SHP77 treated with DMSO at 0.1 percent for 48 hours (cell line): ENCODE measurements around the gene TRAPPC12.
A peak's percentile ranks its signal among the peaks of the same experiment; 100 is the strongest.
"Not testable (repeated sequence)": the region's sequence is repeated elsewhere in the genome, so short reads cannot be mapped to it uniquely, and the experiment has no call there.

Experiments used
- DNase-seq: peaks from one replicate; lab custom pipeline; 2025; lab: John Stamatoyannopoulos, UW

Gene TRAPPC12

DNA sequence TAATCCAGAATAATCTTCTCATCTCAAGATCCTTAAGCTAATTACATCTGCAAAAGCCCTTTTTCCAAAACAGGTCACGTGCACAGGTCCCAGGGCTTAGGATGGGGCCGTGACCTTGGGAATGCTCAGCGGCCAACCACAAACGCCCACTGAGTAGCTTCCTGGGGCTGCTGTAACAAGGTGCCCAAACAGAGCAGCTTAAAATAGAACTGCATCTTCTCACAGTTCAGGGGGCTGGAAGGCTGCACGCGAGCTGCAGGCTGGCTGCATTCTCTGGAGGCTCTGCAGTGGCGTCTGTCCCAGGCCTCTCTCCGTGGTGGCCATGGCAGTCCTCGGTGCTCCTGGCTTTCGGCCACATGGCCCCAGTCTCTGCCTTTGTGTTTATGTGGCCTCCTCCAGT, 107.9 kb downstream of the TRAPPC12 start:
- DNase-seq: no peak

DNA sequence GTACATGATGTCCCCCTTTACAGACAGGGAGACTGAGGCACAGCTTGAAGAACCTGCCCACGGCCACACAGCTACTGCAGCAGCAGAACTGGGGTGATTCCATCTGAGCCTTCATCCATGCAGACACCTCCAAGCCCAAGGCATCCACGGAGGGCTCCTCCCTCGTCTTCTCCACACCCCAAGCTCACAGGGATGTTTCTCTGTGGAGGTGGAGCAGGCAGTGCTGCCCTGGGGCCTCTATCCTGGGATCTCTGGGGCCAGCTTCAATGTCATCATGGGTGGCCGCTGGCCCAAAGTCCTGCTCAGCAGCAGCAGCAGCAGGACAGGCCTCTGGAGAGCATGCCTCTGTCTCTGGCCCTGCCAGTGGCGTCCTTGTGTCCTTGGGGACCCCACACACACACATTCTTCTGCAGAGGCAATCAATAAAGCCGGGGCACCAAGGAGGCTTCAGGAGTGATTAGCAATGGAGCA, 108.6 kb downstream of the TRAPPC12 start:
- DNase-seq: no peak

DNA sequence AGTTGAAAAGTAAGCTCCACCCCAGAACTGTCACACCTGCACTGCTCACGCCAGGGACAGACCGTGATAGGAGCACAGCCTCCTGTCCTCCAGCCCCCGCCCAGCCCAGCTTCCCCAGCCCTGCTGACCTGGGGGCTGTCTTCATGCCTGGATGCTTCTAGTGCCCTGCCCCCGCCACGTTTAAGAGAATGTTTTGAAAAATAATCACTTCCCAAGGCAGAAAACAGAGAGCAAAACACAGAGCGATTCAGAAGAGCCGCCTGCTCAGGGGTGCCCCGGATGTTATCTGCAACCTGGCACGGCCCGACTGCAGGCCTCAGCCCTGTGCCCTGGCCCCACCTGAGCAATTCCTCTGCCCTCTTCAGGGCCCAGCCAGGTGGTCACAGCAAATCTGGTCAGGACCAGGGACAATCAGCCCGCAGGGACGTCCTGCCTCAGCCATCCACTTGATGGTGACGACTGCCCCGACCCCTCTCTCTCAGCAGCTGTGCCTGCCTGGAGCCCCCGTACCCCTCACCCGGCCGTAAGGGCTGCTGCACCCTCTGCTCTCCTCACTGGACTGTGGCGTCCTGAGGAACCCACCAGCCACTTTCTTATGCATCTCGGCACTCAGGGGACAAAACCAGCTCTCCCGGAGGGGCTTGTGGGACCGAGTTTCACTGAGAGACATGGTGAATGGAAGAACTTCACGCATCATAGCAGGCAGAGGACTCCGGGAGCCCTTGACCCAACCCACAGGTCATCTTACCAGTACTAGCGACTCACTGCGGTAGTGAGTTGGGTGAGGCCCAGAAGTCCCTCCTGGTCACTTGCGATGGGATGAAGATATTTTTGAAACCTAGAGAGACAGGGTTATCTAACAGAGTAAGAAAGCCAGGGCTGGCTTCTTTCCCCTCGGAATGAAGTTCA, 109.6 kb downstream of the TRAPPC12 start:
- no peak for DNase-seq

DNA sequence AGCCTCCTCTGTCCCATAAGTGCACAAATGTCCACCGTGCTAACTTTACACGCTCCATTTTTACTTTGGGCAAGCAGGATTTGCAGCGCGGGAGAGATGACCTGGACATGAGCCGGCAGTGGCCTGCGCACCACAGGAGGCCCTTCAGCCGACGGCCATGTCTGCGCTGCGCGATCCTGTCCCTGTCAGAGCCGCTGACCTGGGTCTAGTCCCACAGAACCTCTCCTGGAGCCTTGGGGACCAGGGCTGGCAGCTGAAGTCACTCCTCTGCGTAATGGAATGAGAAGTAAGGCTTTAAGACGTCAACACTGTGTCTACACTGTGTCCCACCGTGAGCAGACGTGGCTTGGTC, 110.2 kb downstream of the TRAPPC12 start:
- DNase-seq: no peak

DNA sequence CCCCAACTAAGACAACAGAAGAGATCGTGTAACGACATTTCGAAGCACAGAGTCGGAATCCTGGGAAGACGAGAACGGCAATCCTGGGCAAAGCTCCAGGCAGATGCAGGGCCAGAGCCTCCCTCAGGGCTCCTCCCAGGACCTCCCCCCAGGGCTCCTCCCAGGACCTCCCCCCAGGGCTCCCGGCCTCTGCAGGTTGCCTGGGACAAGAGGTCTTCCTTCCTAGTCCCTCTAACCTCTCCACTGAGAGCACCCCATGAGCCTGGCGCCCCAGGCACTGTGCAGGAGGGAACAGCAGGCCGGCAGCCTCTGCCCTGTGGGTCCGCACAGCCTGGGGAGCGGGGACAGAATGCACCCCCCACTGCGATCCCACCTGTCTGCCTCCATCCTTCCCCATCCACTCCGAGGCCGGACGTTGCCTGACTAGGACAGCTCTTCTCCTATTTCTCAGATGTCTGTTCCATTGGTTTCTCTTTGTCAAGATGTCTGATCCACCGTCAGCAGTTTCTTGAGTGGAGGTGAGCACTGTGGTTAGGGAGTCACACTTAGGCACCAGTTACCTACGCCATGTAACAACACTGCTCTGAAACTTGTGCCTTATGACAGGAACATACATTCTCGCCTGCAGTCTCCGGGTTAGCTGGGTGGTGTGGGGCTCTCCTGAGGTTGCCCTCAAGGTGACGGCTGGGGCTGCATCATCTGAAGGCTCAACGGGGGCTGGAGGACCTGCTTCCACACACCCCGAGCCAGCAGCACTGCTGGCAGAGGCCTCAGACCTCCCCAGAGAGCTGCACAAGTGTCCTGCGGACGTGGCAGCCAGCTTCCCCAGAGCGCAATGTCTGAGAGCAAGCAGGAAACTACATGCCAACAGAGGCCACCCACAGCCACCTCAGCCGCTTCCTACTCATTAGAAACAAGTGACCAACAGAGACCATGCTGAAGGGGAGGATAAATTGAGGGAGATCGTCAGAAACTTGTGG, 111.0 kb downstream of the TRAPPC12 start:
- DNase-seq: no peak

DNA sequence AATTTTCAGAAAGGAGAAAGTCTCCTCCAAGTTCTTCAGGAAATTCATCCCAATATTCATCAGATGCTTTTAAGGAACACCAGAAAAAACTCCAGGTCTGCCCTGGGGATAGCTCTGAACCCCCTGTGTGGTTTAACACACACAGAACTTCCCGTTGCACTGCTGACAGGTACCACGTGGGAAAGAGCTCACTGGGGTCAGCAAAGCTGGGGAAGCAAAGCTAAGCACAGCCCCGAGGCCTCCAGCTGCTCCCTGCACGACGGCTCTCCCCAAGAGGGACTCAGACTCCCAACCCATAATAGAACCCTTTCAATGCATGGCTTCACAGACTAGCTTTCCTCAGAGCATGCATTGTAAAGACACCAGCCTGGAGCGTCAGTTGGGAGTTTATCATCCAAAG, 111.8 kb downstream of the TRAPPC12 start:
- no peak for DNase-seq

DNA sequence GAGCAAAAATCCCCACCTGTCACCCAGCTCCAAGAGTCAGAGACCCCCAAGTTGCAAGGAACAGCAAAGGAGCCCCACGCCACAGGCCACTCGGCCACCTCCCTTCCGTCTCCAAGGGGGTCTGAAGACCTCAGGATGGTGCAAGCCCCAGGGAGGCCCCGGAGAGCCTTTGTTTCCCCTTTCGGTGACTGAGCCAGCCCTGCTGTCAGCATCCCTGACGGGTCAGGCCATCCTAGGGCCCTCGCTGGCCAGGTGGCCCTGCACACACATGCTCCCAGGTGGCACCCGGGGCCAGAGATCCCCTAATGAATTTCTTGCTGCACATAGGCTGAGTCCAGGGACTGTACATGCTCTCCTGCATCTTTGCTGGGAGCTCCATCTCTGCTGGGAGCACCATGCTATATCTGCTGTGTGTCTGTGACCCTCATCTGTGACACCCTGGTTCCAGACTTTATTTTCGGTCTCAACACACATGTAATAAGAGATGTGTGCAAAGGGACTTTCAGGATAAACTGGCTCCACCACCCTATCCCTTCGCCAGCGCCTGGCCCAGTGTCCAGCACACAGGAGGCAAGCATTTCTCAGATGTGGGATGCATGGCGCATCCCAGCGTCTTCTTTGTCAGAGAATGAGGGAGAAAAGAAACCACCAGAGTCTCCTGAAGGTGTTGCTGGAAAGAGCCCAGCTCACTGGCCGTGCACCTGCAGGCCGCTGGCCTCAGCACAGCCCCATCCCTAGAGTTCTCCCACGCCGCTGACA, 112.4 kb downstream of the TRAPPC12 start:
- no peak for DNase-seq

DNA sequence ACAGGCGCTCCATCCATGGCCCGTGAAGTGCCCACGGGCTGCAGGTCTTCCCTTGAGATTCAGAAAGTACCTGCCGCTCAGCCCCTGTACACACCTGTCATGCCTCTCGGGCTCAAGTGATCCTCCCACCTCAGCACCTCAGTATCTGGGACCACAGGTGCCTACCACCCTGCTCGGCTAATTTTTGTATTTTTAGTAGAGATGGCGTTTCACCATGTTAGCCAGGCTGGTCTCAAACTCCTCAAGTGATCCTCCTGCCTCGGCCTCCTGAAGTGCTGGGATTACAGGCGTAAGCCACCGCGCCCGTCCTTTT, 112.9 kb downstream of the TRAPPC12 start:
- DNase-seq: not testable (repeated sequence)

DNA sequence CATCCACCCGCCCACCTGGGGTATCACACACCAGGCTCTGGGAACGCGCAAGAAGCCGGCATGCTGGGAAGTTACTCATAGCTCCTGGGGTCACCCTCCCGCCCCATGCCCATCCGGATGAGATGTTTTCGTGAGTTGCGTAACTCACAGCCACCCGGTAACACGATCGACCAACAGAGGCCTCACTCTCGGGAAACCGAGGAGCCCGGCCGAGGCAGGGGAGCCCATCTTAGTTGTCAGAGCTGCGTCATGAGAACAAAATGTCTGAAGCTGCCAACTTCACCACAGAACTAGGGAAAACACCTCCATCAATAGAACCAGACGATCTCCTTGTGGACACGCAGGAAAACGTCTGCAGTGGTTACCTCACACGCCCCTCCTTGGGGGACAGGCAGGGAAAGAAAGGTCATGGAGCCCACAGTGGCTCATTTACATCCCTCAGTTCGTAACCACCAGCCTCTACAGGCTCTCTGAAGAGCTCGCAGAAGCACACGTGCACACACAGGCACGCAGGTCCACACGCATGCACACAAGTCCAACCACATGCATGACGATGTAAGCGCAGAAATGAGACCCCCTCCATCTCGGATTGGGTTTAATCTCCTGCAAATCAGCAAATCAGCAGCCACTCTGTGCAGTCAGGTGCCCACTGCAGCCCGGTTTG, 113.6 kb downstream of the TRAPPC12 start:
- DNase-seq: no peak

DNA sequence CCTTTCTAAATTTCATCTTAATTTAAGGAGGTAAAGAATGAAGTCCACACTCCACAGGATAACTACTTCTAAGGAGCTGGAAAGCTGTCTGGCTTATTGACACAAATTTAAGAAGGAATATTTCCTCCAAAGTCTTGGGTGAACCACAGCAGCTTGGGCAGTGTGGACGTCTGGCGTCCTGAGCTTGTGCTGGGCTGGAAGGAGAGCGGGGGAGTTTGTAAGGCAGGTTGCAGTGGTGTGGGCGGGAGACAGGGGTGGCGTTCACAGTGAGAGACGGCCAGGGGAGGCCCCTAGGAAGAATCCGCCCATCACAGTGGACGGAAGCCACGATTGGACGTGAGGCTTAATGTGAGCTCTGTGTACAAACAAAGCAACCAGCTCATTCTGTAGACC, 114.1 kb downstream of the TRAPPC12 start:
- DNase-seq: no peak

DNA sequence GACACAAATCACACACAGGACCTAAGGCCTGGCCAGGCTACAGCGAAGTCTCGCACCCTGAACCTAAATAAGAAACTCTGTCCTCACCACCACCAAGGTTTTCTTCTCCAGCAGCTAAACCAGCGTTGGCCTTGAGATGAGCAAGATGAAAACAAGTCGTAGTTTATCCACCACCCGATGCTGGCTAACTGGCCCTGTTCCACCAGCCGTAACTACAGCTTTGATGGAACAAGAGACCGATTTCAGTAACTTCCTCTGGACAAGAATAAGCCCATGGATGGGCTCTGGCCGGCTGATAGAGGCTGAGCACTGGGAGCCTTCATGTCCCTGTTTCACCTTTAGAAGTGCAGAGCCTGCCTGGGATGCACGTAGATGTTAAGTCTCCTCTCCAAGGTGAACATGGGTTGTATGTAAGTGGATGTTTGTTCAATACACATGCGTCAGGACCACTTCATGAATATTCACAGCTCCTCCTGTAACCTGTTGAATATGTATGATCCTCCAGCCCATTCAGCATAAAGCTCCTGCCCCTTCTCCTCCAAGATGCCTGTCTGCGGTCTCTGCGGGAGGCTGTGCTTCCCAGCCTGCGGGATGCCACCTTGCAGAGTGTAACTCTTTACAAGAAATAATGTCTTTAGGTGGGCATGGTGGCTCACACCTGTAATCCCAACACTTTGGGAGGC, 115.6 kb downstream of the TRAPPC12 start:
- DNase-seq: no peak

DNA sequence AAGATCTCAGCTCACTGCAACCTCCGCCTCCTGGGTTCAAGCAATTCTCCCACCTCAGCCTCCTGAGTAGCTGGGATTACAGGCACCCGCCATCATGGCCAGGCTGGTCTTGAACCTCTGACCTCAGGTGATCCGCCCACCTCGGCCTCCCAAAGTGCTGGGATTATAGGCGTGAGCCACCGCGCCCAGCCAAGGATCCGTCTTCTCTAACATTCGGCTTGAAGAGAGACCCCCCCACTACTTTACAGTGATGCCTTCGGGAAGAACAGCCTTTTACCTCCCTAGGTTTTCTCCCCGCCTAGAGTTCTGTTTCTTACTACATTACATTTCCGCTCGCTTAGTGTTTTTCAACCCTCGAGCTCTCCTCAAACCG, 117.2 kb downstream of the TRAPPC12 start:
- not testable (repeated sequence) for DNase-seq

DNA sequence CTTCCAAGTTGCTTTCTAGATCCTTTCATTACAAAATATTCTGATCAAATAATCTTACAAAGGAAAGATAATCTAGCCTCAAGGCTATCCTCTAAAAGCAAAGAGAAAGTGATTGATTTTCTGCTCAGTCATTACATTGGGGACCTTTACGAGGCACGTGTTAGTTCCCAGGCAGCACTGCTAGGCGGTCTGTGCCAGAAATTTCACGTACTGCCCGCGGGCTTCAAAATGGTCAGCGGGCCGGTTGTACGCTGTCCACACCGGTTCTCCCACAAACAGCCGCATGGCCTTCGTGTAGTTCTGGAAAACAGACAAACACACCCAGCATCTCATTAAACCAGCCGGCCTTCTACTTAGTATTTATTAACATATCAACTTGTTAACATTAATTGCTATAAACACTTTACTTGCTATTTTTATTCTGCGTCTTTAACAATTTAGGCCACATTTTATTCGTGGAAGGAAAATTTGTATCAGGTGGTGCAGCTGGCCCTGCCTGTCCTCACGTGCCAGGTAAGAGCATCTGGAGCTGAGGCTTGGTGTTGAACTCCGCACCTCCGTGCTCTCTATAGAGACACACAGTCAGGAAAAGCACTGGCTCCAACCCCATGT, 119.4 kb downstream of the TRAPPC12 start:
- no peak for DNase-seq

DNA sequence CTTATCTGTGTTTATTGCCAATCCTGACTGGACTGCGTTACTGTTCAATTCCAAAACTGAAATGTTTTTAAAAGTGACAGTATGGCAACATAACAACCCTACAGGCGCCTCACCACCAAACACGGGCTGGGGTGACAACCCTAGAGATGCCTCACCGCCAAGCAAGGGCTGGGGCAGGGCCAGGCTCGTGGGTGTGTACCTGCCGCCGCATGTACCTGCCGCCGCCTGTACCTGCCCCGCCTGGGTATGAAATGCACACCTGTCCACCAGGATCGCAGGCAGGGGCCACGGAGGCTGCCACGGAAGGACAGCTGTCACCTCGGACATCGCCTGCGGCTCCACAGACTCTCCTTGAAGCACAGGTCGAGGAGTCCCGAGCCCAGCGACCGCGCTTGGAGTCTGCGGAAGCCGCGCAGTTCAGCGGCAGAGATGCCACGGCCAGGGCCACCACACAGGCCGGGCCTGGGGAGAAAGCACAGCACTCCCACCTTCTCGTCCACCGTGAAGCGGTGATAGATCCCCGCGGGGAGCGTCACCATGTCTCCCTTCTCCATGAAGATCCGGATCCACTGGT, 120.9 kb downstream of the TRAPPC12 start:
- no peak for DNase-seq

DNA sequence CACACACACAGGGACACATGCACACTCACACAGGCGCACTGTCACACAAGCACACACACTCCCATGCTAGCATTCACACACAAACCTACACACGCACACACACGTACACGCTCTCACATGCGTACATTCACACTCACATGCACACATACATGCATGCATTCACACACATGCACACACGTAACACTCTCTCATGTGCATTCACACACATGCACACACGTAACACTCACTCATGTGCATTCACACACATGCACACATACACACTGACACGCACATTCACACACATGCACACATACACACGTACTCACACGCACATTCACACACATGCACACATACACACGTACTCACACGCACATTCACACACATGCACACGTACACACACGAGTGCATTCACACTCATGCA, 123.6 kb downstream of the TRAPPC12 start:
- no peak for DNase-seq

DNA sequence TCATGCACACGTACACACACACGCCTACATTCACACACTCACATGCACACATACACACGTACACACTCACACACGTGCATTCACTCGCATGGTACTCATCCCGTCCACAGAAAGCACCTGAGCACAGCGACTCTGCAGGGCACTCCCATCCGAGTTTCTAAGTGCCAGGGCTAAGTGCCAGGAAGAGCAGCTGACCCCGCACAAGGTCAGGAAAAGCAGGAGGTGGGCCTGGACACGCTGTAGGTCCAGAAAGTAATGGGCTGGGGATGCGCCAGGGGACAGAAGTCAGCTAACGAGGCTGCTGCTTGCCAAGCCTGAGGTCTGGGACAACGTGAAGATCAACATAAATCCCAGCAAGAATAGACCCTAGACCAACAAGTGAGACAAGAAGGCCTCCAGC, 124.0 kb downstream of the TRAPPC12 start:
- no peak for DNase-seq

DNA sequence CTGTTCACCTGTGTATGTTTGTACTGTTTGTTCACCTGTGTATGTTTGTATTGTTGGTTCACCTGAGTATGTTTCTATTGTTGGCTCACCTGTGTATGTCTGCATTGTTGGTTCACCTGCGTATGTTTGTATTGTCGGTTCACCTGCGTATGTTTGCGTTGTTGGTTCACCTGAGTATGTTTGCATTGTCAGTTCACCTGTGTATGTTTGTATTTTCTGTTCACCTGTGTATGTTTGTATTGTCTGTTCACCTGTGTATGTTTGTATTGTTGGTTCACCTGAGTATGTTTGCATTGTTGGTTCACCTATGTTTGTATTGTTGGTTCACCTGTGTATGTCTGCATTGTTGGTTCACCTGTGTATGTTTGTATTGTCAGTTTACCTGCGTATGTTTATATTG, 125.2 kb downstream of the TRAPPC12 start:
- DNase-seq: peak; percentile 22

DNA sequence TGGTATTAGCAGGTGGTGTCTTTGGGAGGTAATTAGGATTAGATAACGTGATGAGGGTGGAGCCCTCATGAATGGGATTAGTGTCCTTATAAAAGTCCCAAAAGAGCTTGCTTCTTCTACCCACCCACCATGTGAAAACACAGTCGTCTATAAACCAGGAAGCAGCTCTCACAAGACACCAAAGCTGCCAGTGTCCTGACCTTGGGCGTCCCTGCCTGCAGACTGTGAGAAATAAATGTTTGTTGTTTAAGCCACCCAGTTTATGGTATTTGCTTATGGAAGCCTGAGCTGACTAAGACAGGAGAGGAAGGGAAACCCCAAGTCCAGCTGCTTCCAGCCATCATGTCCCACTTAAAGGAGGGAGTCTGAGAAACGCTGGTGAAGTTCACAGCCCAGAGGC, 126.3 kb downstream of the TRAPPC12 start:
- DNase-seq: no peak

DNA sequence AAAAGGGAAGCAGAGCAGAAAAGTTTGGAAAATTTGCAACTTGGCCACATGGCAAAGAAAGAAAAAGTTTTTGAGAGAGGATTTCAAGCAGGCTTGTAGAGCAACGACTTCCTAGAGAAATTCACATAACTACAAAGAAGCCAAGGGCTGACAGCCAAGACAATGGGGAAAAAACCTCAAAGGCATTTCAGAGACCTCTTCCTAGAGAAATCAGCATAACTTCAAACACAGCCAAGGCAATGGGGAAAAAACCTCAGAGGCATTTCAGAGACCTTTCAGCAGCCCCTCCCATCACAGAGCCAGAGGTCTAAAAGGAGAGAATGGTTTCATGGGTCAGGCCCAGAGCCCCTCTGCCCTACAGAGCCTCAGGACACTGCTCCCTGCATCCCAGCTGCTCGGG, 132.6 kb downstream of the TRAPPC12 start:
- DNase-seq: no peak

DNA sequence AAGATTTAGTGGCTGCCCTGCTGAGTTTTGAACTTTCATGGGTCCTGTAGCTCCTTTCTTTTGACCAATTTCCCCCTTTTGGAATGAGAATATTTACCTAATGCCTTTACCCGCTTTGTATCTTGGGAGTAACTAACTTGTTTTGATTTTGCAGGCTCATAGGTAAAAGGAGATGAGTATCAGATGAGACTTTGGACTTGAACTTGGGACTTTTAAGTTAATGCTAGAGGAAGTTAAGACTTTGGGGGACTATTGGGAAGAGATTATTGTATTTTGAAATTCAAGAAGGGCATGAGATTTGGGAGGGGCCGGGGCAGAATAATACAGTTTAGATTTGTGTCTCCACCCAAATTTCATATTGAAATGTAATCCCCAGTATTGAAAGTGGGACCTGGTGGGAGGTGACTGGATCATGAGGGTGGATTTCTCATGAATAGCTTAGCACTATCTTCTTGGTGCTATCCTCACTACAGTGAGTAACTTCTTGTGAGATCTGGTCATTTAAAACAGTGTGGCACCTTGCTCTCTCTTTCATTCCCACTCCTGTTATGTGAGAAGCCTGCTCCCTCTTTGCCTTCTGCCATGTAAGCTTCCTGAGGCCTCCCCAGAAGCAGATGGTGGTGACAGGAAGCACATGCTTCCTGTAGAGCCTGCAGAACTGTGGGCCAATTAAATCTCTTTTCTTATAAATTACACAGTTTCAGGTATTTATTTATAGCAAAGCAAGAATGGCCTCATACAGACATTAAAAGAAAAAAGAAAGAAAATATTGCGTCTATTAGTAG, 133.7 kb downstream of the TRAPPC12 start:
- no peak for DNase-seq
